T-helper 2 cell treated with Interferon-gamma antibody and Interleukin-4, amounts not matched to agents 5 μg/mL and 100 μg/mL, for 36 hours (primary cell): ENCODE data around the gene MEIOSIN.
"Not testable (repeated sequence)": the region's sequence is repeated elsewhere in the genome, so short reads cannot be mapped to it uniquely, and the experiment has no call there.

ENCODE experiments used
- DNase-seq: peaks from one replicate; pipeline ENCODE4 v3.0.0; 2021; ENCODE audit warnings: low spot score
- H3K27ac Mint-ChIP-seq: one replicate; pipeline ENCODE4 v1.8.0; 2021; ENCODE audit warnings: mild to moderate bottlenecking, mixed read lengths
- H3K27me3 Mint-ChIP-seq: one replicate; pipeline ENCODE4 v1.8.0; 2021; ENCODE audit warnings: low read depth, mixed read lengths
- H3K36me3 Mint-ChIP-seq: one replicate; pipeline ENCODE4 v1.8.0; 2021; ENCODE audit warnings: low read depth, mixed read lengths
- H3K4me1 Mint-ChIP-seq: one replicate; pipeline ENCODE4 v1.8.0; 2021; ENCODE audit warnings: low read depth, mixed read lengths
- H3K4me3 Mint-ChIP-seq: one replicate; pipeline ENCODE4 v1.8.0; 2022; ENCODE audit warnings: mild to moderate bottlenecking, moderate library complexity, mixed read lengths
- H3K9me3 Mint-ChIP-seq: one replicate; pipeline ENCODE4 v1.8.0; 2021; ENCODE audit warnings: mixed read lengths

MEIOSIN gene

GRCh38 chr19:45745606-45746005 is 12.4 kb downstream of the MEIOSIN start:
- H3K36me3 Mint-ChIP-seq, result no peaks in the 10 kb centered on the region
- H3K4me1 Mint-ChIP-seq, result no peaks in the 10 kb centered on the region
- no peaks in the 10 kb centered on the region for H3K9me3 Mint-ChIP-seq
- H3K4me3 Mint-ChIP-seq, result no peak overlapping the region
- peaks cover 28% of the 10 kb centered on the region for H3K27me3 Mint-ChIP-seq
- no peak for DNase-seq
- H3K27ac Mint-ChIP-seq, result no peak overlapping the region

GRCh38 chr19:45746866-45747265 is 13.6 kb downstream of the MEIOSIN start:
- Mint-ChIP-seq H3K27ac (no peak overlapping the region), H3K36me3 (no peaks in the 10 kb centered on the region)
- no peak for DNase-seq

GRCh38 chr19:45747513-45747912 is 14.3 kb downstream of the MEIOSIN start:
- Mint-ChIP-seq H3K4me1 (no peaks in the 10 kb centered on the region), H3K4me3 (no peak overlapping the region), H3K27ac (no peak overlapping the region)

More at GRCh38 chr19:45746866-45747265, 13.6 kb downstream of the MEIOSIN start:
- Mint-ChIP-seq H3K4me1 (no peaks in the 10 kb centered on the region), H3K27me3 (peaks cover 28% of the 10 kb centered on the region), H3K9me3 (no peaks in the 10 kb centered on the region), H3K4me3 (no peak overlapping the region)

GRCh38 chr19:45751483-45751882 is 18.2 kb downstream of the MEIOSIN start:
- not testable (repeated sequence) for DNase-seq, H3K4me1 Mint-ChIP-seq, H3K9me3 Mint-ChIP-seq, H3K4me3 Mint-ChIP-seq, H3K36me3 Mint-ChIP-seq, H3K27me3 Mint-ChIP-seq, H3K27ac Mint-ChIP-seq

More at GRCh38 chr19:45747513-45747912, 14.3 kb downstream of the MEIOSIN start:
- Mint-ChIP-seq H3K36me3 (no peaks in the 10 kb centered on the region), H3K27me3 (peaks cover 24% of the 10 kb centered on the region), H3K9me3 (no peaks in the 10 kb centered on the region)
- DNase-seq, result no peak

GRCh38 chr19:45752639-45753038 is 19.4 kb downstream of the MEIOSIN start:
- no peak for DNase-seq
- Mint-ChIP-seq H3K27ac (no peak overlapping the region), H3K9me3 (no peaks in the 10 kb centered on the region), H3K27me3 (peaks cover 4% of the 10 kb centered on the region), H3K4me3 (no peak overlapping the region), H3K4me1 (no peaks in the 10 kb centered on the region), H3K36me3 (no peaks in the 10 kb centered on the region)

GRCh38 chr19:45753548-45753947 is 20.3 kb downstream of the MEIOSIN start:
- Mint-ChIP-seq H3K4me1 (no peaks in the 10 kb centered on the region), H3K4me3 (no peak overlapping the region), H3K9me3 (no peaks in the 10 kb centered on the region), H3K27me3 (peaks cover 4% of the 10 kb centered on the region), H3K36me3 (no peaks in the 10 kb centered on the region), H3K27ac (no peak overlapping the region)
- DNase-seq, result no peak

GRCh38 chr19:45754323-45754722 is 21.1 kb downstream of the MEIOSIN start:
- peaks cover 4% of the 10 kb centered on the region for H3K27me3 Mint-ChIP-seq
- H3K9me3 Mint-ChIP-seq, result no peaks in the 10 kb centered on the region
- no peak overlapping the region for H3K4me3 Mint-ChIP-seq
- H3K27ac Mint-ChIP-seq, result no peak overlapping the region
- H3K36me3 Mint-ChIP-seq, result no peaks in the 10 kb centered on the region
- no peaks in the 10 kb centered on the region for H3K4me1 Mint-ChIP-seq
- no peak for DNase-seq

GRCh38 chr19:45757695-45758094 is 24.5 kb downstream of the MEIOSIN start:
- H3K36me3 Mint-ChIP-seq, result no peaks in the 10 kb centered on the region
- DNase-seq, result no peak
- H3K4me1 Mint-ChIP-seq, result no peaks in the 10 kb centered on the region
- H3K9me3 Mint-ChIP-seq, result no peaks in the 10 kb centered on the region
- H3K27me3 Mint-ChIP-seq, result peaks cover 4% of the 10 kb centered on the region
- H3K4me3 Mint-ChIP-seq, result no peak overlapping the region
- no peak overlapping the region for H3K27ac Mint-ChIP-seq

GRCh38 chr19:45758921-45759320 is 25.7 kb downstream of the MEIOSIN start:
- Mint-ChIP-seq H3K4me1 (no peaks in the 10 kb centered on the region), H3K27ac (no peak overlapping the region), H3K36me3 (no peaks in the 10 kb centered on the region), H3K27me3 (peaks cover 4% of the 10 kb centered on the region), H3K9me3 (no peaks in the 10 kb centered on the region), H3K4me3 (no peak overlapping the region)
- no peak for DNase-seq

- Mint-ChIP-seq H3K27ac (no peak overlapping the region), H3K9me3 (no peaks in the 10 kb centered on the region), H3K4me1 (no peaks in the 10 kb centered on the region), H3K27me3 (peaks cover 10% of the 10 kb centered on the region), H3K4me3 (no peak overlapping the region), H3K36me3 (no peaks in the 10 kb centered on the region)
- no peak for DNase-seq
Observed at GRCh38 chr19:45761714-45762113, 28.5 kb downstream of the MEIOSIN start.

- Mint-ChIP-seq H3K27ac (no peak overlapping the region), H3K27me3 (peaks cover 14% of the 10 kb centered on the region)
Observed at GRCh38 chr19:45762870-45763631, 29.8 kb downstream of the MEIOSIN start.

GRCh38 chr19:45763691-45764294 is 30.6 kb downstream of the MEIOSIN start:
- Mint-ChIP-seq H3K27ac (no peak overlapping the region), H3K4me3 (no peak overlapping the region), H3K4me1 (peaks cover under 1% of the 10 kb centered on the region), H3K27me3 (peaks cover 15% of the 10 kb centered on the region), H3K36me3 (no peaks in the 10 kb centered on the region), H3K9me3 (no peaks in the 10 kb centered on the region)
- no peak for DNase-seq

More at GRCh38 chr19:45762870-45763631, 29.8 kb downstream of the MEIOSIN start:
- Mint-ChIP-seq H3K9me3 (no peaks in the 10 kb centered on the region), H3K4me3 (no peak overlapping the region), H3K36me3 (no peaks in the 10 kb centered on the region), H3K4me1 (no peaks in the 10 kb centered on the region)
- no peak for DNase-seq

GRCh38 chr19:45764475-45764874 is 31.2 kb downstream of the MEIOSIN start:
- Mint-ChIP-seq H3K4me3 (no peak overlapping the region), H3K36me3 (no peaks in the 10 kb centered on the region), H3K4me1 (peaks cover 3% of the 10 kb centered on the region), H3K9me3 (no peaks in the 10 kb centered on the region), H3K27me3 (peaks cover 17% of the 10 kb centered on the region), H3K27ac (no peak overlapping the region)
- no peak for DNase-seq

- Mint-ChIP-seq H3K4me3 (no peak overlapping the region), H3K4me1 (peaks cover 7% of the 10 kb centered on the region), H3K9me3 (no peaks in the 10 kb centered on the region), H3K27me3 (peaks cover 17% of the 10 kb centered on the region), H3K27ac (no peak overlapping the region), H3K36me3 (no peaks in the 10 kb centered on the region)
- no peak for DNase-seq
Observed at GRCh38 chr19:45764945-45765701, 31.9 kb downstream of the MEIOSIN start.
